Choroid plexus epithelial cell (primary cell): Measurements from ENCODE around the gene ATP6V1F.

Experiments
- DNase-seq: peaks from one replicate; pipeline ENCODE4 v3.0.0-alpha.2; 2010; ENCODE audit warnings: low read depth
- H3K4me3 ChIP-seq: 2 replicates; pipeline ENCODE4 v1.5.1; 2011; ENCODE audit warnings: low read depth, mild to moderate bottlenecking, control low read depth, low read length, moderate library complexity
- CTCF ChIP-seq: conservative IDR thresholded peaks from 2 replicates; pipeline ENCODE4 v1.5.1; 2011; ENCODE audit warnings: low read depth, mild to moderate bottlenecking, control low read depth, inconsistent platforms, low read length, moderate library complexity

The ATP6V1F gene

GRCh38 chr7:128886391-128887168 is 23.9 kb downstream of the ATP6V1F start:
- no peak overlapping the region for H3K4me3 ChIP-seq
- TF ChIP-seq CTCF: no peak
- no peak for DNase-seq

GRCh38 chr7:128887169-128888038 is 24.7 kb downstream of the ATP6V1F start:
- H3K4me3 ChIP-seq: no peak overlapping the region
- DNase-seq: no peak
- TF ChIP-seq CTCF: no peak

GRCh38 chr7:128888039-128888755 is 25.5 kb downstream of the ATP6V1F start:
- H3K4me3 ChIP-seq: no peak overlapping the region
- no peak for TF ChIP-seq CTCF
- no peak for DNase-seq

- H3K4me3 ChIP-seq: no peak overlapping the region
- no peak for TF ChIP-seq CTCF
- DNase-seq: no peak
Measured at GRCh38 chr7:128888756-128889095, 26.1 kb downstream of the ATP6V1F start.

- H3K4me3 ChIP-seq: no peak overlapping the region
- no peak for TF ChIP-seq CTCF
- no peak for DNase-seq
Measured at GRCh38 chr7:128889121-128889520, 26.5 kb downstream of the ATP6V1F start.

GRCh38 chr7:128890306-128891109 is 27.9 kb downstream of the ATP6V1F start:
- H3K4me3 ChIP-seq: no peak overlapping the region
- no peak for TF ChIP-seq CTCF
- DNase-seq: no peak
